H9 (cell line): ENCODE measurements around the gene EFNA5. TPM values are rescaled to one million over a fixed set of nuclear protein-coding genes. Genes with fewer than 3 reads are reported as not detected.

Source experiments
- DNase-seq: peaks from one replicate; pipeline ENCODE4 v3.0.0-alpha.2; 2017
- H2AFZ ChIP-seq: one replicate; pipeline ENCODE4 v1.6.1; 2013; ENCODE audit warnings: mild to moderate bottlenecking, low read length, control low read depth, moderate library complexity
- H2AK5ac ChIP-seq: 2 replicates; pipeline ENCODE4 v1.6.1; 2013; ENCODE audit warnings: low read length, control low read depth, mixed read lengths; ENCODE audit not compliant: insufficient read length
- H2BK120ac ChIP-seq: one replicate; pipeline ENCODE4 v1.6.1; 2013; ENCODE audit warnings: low read depth, mild to moderate bottlenecking, low read length, control low read depth, inconsistent platforms; ENCODE audit not compliant: poor library complexity, severe bottlenecking
- H2BK12ac ChIP-seq: 2 replicates; pipeline ENCODE4 v1.6.1; 2013; ENCODE audit warnings: low read length, control low read depth, mixed read lengths, low read depth; ENCODE audit not compliant: insufficient read length
- H2BK15ac ChIP-seq: 2 replicates; pipeline ENCODE4 v1.6.1; 2013; ENCODE audit warnings: low read depth, low read length, control low read depth
- H2BK20ac ChIP-seq: one replicate; pipeline ENCODE4 v1.6.1; 2013; ENCODE audit warnings: low read depth, mild to moderate bottlenecking, low read length, control low read depth, inconsistent platforms; ENCODE audit not compliant: poor library complexity, severe bottlenecking
- H2BK5ac ChIP-seq: 2 replicates; pipeline ENCODE4 v1.6.1; 2013; ENCODE audit warnings: low read length, control low read depth, mixed read lengths; ENCODE audit not compliant: insufficient read length
- H3K14ac ChIP-seq: 2 replicates; pipeline ENCODE4 v1.6.1; 2013; ENCODE audit warnings: low read length, control low read depth; ENCODE audit not compliant: insufficient read depth
- H3K18ac ChIP-seq: 2 replicates; pipeline ENCODE4 v1.6.1; 2013; ENCODE audit warnings: low read depth, mild to moderate bottlenecking, mixed read lengths, low read length, control low read depth; ENCODE audit not compliant: insufficient read length
- H3K23ac ChIP-seq: 2 replicates; pipeline ENCODE4 v1.6.1; 2013; ENCODE audit warnings: low read length, control low read depth, mixed read lengths, low read depth; ENCODE audit not compliant: insufficient read length
- H3K23me2 ChIP-seq: 2 replicates; pipeline ENCODE4 v1.6.1; 2013; ENCODE audit warnings: low read depth, mild to moderate bottlenecking, mixed read lengths, low read length, control low read depth; ENCODE audit not compliant: insufficient read length, poor library complexity, severe bottlenecking
- H3K27ac ChIP-seq: 2 replicates; pipeline ENCODE4 v1.5.1; 2013; ENCODE audit warnings: low read length, control low read depth, mixed read lengths, low read depth; ENCODE audit not compliant: insufficient read length
- H3K27me3 ChIP-seq: 2 replicates; pipeline ENCODE4 v1.6.1; 2013; ENCODE audit warnings: low read length, control low read depth, inconsistent platforms; ENCODE audit not compliant: insufficient read depth
- H3K4ac ChIP-seq: 2 replicates; pipeline ENCODE4 v1.6.1; 2013; ENCODE audit warnings: low read depth, mild to moderate bottlenecking, control low read depth, inconsistent platforms, low read length, moderate library complexity
- H3K4me1 ChIP-seq: 2 replicates; pipeline ENCODE4 v1.6.1; 2013; ENCODE audit warnings: low read length, control low read depth, inconsistent platforms; ENCODE audit not compliant: insufficient read depth
- H3K4me2 ChIP-seq: 2 replicates; pipeline ENCODE4 v1.6.1; 2013; ENCODE audit warnings: low read length, control low read depth, mixed read lengths; ENCODE audit not compliant: insufficient read length, insufficient read depth
- H3K56ac ChIP-seq: 2 replicates; pipeline ENCODE4 v1.6.1; 2013; ENCODE audit warnings: low read depth, mild to moderate bottlenecking, mixed read lengths, low read length, control low read depth; ENCODE audit not compliant: insufficient read length
- H3K79me1 ChIP-seq: 2 replicates; pipeline ENCODE4 v1.6.1; 2013; ENCODE audit warnings: low read depth, mild to moderate bottlenecking, moderate library complexity, low read length, control low read depth, inconsistent platforms; ENCODE audit not compliant: insufficient read depth, poor library complexity, severe bottlenecking
- H3K79me2 ChIP-seq: 2 replicates; pipeline ENCODE4 v1.6.1; 2013; ENCODE audit warnings: low read length, control low read depth, inconsistent platforms; ENCODE audit not compliant: insufficient read depth
- H3K9ac ChIP-seq: 2 replicates; pipeline ENCODE4 v1.6.1; 2013; ENCODE audit warnings: low read length, control low read depth, mixed read lengths; ENCODE audit not compliant: insufficient read length; ENCODE audit errors: extremely low read depth
- H3K9me3 ChIP-seq: one replicate; pipeline ENCODE4 v1.6.1; 2013; ENCODE audit warnings: low read depth, low read length, inconsistent platforms; ENCODE audit not compliant: control insufficient read depth
- H3T11ph ChIP-seq: one replicate; pipeline ENCODE4 v1.6.1; 2013; ENCODE audit warnings: mild to moderate bottlenecking, low read length, control low read depth, inconsistent platforms
- H4K20me1 ChIP-seq: one replicate; pipeline ENCODE4 v1.6.1; 2013; ENCODE audit not compliant: control insufficient read depth, insufficient read length, insufficient read depth
- H4K5ac ChIP-seq: 2 replicates; pipeline ENCODE4 v1.6.1; 2013; ENCODE audit warnings: low read depth, mild to moderate bottlenecking, mixed read lengths, low read length, control low read depth; ENCODE audit not compliant: insufficient read length
- H4K8ac ChIP-seq: replicated peaks from 2 replicates; pipeline ENCODE4 v1.6.1; 2013; ENCODE audit warnings: low read length, control low read depth, mixed read lengths, low read depth; ENCODE audit not compliant: insufficient read length
- H4K91ac ChIP-seq: 2 replicates; pipeline ENCODE4 v1.6.1; 2013; ENCODE audit warnings: low read depth, mild to moderate bottlenecking, moderate library complexity, mixed read lengths, low read length, control low read depth; ENCODE audit not compliant: insufficient read length
- H3K27ac Mint-ChIP-seq, 3 experiments: 2 replicates in 2 of 3; 3 replicates in 1 of 3; pipeline ENCODE4 v1.8.0; 2020 to 2021; ENCODE audit warnings: mixed read lengths in 3 of 3, mild to moderate bottlenecking in 1 of 3, moderate library complexity in 1 of 3
- H3K27me3 Mint-ChIP-seq: 2 replicates; pipeline ENCODE4 v1.8.0; 2021; ENCODE audit warnings: low read depth, mild to moderate bottlenecking, moderate library complexity, mixed read lengths
- H3K36me3 Mint-ChIP-seq, 3 experiments: 2 replicates in 2 of 3; 3 replicates in 1 of 3; pipeline ENCODE4 v1.8.0; 2020 to 2021; ENCODE audit warnings: low read depth in 3 of 3, mixed read lengths in 3 of 3; ENCODE audit not compliant: insufficient read depth in 1 of 3
- H3K4me1 Mint-ChIP-seq, 2 experiments: 2 replicates each; pipeline ENCODE4 v1.8.0; 2020; ENCODE audit warnings: mixed read lengths in 2 of 2
- H3K4me3 Mint-ChIP-seq, 2 experiments: 2 replicates in 1 of 2; 3 replicates in 1 of 2; pipeline ENCODE4 v1.8.0; 2020 to 2021; ENCODE audit warnings: mild to moderate bottlenecking in 2 of 2, mixed read lengths in 2 of 2, moderate library complexity in 1 of 2
- H3K9me3 Mint-ChIP-seq, 2 experiments: 2 replicates in 1 of 2; 3 replicates in 1 of 2; pipeline ENCODE4 v1.8.0; 2020; ENCODE audit warnings: mild to moderate bottlenecking in 2 of 2, mixed read lengths in 2 of 2, moderate library complexity in 1 of 2
- whole genome bisulfite sequencing: extraction: QIAGEN DNeasy Blood & Tissue Kit; methylation state at CpG from one replicate; pipeline ENCODE4 v1.1.7; 2013; ENCODE audit warnings: missing lambda C conversion rate, low lambda C conversion rate, mixed read lengths; ENCODE audit not compliant: insufficient read length; ENCODE audit errors: extremely low coverage; 5-methylcytosine and 5-hydroxymethylcytosine counted together
- total RNA-seq: library from RNA; stranded (reverse); gene quantifications from 2 replicates; pipeline ENCODE4 v1.2.1, GENCODE V29; 2021
- TF ChIP-seq, protein P1 (sequence below): fragments of 200-600 bp; sonication (generic); conservative IDR thresholded peaks from 3 replicates; pipeline ENCODE4 v1.8.0; 2021; ENCODE audit warnings: antibody characterized with exemption, mild to moderate bottlenecking

The EFNA5 gene
- total RNA-seq, 1 experiment from 2014 or later = 20.4 TPM

DNA sequence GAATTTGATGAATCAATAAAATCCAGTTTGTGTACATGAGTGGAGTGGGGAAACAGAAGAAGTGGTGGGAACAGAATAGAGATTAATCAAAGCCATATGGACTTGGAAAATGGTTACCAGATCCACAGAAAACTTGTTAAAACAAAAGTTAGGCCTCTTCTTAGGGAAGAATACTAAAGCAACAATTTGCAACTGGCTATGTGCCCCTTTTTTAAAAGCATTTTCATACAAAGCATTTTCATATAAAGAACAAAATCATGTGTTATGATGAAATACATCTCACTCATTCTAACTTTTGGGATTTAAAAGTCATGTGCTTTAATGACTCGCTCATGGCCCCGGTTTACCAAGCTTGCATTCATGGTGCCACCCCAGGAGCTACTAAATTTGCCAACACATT is 276.9 kb downstream of the EFNA5 start:
- Histone ChIP-seq H3K9ac (no peak overlapping the region), H3K14ac (no peak overlapping the region), H2BK120ac (no peak overlapping the region), H4K20me1 (no peaks in the 10 kb centered on the region), H3K4me2 (no peak overlapping the region), H2BK20ac (no peak overlapping the region), H3K4ac (no peak overlapping the region), H3K79me2 (no peaks in the 10 kb centered on the region), H3K18ac (no peak overlapping the region), H3K9me3 (no peaks in the 10 kb centered on the region), H3K4me1 (no peaks in the 10 kb centered on the region; the same call in 1 of the 2 replicates), H2BK12ac (no peak overlapping the region), H3K27me3 (no peaks in the 10 kb centered on the region), H2BK5ac (no peak overlapping the region), H4K5ac (no peak overlapping the region), H4K91ac (no peak overlapping the region), H3K27ac (no peak overlapping the region), H3K23me2 (no peaks in the 10 kb centered on the region), H3K23ac (no peak overlapping the region), H4K8ac (no peak overlapping the region), H3K79me1 (no peaks in the 10 kb centered on the region), H2AFZ (no peak overlapping the region), H3K56ac (no peak overlapping the region), H2BK15ac (no peak overlapping the region), H2AK5ac (no peak overlapping the region), H3T11ph (no peak overlapping the region)
- Mint-ChIP-seq H3K27ac (no peak overlapping the region; a peak in 1 of 7 replicates), H3K4me3 (no peak overlapping the region), H3K27me3 (no peaks in the 10 kb centered on the region; the same call in 1 of the 2 replicates), H3K36me3 (peaks cover 0 to 4% (median 2%) of the 10 kb centered on the region in 3 experiments; a peak in 1 of 7 replicates), H3K9me3 (no peaks in the 10 kb centered on the region), H3K4me1 (peaks cover 55 to 58% of the 10 kb centered on the region in 2 experiments)
- no CpG with 5 or more reads among the region's 2 CpGs for WGBS
- DNase-seq = no peak
- TF ChIP-seq, protein P1, sequence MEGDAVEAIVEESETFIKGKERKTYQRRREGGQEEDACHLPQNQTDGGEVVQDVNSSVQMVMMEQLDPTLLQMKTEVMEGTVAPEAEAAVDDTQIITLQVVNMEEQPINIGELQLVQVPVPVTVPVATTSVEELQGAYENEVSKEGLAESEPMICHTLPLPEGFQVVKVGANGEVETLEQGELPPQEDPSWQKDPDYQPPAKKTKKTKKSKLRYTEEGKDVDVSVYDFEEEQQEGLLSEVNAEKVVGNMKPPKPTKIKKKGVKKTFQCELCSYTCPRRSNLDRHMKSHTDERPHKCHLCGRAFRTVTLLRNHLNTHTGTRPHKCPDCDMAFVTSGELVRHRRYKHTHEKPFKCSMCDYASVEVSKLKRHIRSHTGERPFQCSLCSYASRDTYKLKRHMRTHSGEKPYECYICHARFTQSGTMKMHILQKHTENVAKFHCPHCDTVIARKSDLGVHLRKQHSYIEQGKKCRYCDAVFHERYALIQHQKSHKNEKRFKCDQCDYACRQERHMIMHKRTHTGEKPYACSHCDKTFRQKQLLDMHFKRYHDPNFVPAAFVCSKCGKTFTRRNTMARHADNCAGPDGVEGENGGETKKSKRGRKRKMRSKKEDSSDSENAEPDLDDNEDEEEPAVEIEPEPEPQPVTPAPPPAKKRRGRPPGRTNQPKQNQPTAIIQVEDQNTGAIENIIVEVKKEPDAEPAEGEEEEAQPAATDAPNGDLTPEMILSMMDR = no peak
